COR-L47 (cell line): ENCODE data around the gene SH2D4B.

Experiments used
- DNase-seq: peaks from one replicate; lab custom pipeline; 2025; lab: John Stamatoyannopoulos, UW

Gene SH2D4B

DNA sequence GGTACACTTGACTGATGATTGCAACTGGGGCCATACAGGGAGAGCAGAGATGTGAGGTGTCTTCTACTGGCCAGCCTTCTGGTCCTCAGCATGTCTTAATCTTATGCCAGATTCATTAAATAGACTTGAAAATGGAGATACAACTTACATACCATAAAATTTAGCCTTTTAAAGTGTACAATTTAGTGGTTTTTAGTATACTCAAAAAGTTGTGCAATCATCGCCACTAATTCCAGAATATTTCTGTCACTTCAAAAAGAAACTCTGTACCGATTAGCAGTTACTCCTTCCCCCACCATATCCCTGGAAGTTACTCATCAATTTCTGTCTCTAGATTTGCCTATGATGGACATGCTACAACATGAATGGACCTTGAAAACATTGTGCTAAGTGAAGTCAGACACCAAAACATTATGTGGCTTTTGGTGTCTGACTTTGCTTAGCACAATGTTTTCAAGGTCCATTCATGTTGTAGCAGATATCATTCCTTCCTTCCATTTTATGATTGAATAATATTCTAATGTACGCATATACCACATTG, 53.0 kb downstream of the SH2D4B start:
- DNase-seq = no peak

- no peak for DNase-seq
These were observed 58.9 kb downstream of the SH2D4B start for GRCh38 chr10:80596391-80597257.

GRCh38 chr10:80598084-80598798, 60.5 kb downstream of the SH2D4B start:
- no peak for DNase-seq

DNA sequence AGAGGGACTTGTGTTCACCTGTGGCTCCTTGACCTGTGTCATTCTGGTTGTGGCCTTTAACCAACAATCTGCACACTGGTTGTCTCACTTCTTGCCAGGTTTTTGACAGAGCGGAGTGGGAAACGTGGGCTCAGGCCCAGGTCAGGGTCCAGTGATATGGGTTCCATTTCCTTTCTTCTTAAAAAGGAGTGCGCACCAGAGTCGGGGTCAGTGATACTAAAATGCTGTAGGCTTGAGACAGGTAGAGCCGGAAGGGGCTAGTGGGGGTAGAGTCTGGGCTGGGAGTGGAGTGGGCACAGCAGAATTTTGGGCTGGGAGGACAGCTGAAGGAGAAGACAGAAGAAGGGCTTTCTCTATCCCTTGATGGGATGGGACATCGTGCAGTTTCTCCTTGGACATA, 61.2 kb downstream of the SH2D4B start:
- DNase-seq = no peak

DNA sequence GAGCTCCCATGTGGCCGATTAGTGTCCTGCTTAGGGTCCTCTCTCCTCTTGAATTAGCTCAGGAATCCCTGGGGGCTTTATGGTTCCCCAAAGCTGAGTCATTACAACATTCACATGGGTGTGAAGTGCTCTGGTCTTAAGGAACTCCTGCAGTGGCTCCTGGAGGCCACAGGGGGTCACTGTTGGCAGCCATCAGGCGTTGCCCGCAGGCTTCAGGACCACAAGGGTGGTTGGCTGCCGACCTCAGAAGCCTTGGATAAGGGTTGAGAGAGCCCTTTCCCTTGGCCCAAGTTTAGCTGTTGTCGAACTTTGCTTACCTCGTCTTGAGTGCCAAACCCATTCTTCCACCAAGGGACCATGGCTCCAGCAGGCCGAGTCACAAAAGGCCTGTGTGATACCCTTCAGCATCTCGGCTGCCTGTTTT, 61.7 kb downstream of the SH2D4B start:
- no peak for DNase-seq

DNA sequence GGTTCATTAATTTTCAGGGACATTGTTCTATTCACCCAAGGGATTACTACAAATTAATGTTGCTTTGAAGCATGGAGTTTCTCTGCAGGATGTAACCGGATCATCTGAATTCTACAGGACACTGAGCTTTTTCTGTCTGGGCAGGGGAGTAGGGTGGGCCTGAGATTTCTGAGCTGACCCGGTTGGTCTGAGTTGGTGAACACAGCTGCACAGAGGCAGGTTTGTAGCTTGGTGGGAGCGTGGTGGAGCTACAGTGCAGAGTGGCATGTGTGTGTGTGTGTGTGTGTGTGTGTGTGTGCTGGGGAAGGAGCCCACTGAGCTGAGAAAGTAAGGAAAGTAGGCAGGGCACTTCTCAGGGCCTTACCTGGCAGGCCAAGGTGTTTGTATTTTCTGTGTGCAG, 62.6 kb downstream of the SH2D4B start:
- no peak for DNase-seq

DNA sequence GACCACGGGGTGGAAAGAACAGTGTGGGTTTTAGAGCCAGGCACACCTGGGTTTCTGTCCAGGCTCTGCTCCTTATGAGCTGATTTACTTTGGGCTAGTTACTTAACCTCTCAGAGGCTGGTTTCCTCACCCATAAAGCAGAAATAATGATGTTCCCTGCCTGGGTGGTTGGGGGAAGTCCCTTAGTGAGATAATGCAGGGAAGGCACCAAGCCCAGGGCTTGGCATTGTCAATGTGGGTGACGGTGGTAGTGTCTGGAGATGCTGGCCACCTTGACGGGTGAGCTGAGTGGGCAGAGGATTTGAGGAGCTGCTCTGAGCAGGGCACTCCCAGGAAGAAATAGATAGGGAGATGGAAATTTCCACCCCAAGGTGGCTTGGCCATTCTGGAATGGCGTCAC, 65.2 kb downstream of the SH2D4B start:
- no peak for DNase-seq

DNA sequence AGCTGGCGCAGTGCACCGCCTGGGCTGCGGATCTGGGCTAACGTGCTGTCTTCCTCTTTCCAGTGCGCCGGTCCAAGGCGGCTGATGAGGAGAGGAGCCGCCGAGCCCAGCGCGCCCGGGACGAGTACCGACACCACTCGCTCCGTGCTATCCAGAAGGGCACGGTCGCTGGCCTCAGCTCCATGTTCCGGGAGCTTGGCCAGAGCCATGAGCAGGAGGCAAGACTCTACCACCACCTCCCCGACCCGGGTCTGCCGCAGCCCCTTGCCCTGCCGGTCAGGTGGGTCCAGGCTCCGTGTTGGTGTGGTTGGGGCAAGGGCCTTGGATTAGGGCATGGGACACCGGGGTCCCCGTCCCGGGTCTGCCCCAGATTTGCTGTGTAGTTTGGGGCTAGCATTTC, 65.8 kb downstream of the SH2D4B start:
- no peak for DNase-seq

GRCh38 chr10:80608706-80609105, 71.0 kb downstream of the SH2D4B start:
- no peak for DNase-seq

GRCh38 chr10:80609331-80609730, 71.6 kb downstream of the SH2D4B start:
- DNase-seq = no peak

DNA sequence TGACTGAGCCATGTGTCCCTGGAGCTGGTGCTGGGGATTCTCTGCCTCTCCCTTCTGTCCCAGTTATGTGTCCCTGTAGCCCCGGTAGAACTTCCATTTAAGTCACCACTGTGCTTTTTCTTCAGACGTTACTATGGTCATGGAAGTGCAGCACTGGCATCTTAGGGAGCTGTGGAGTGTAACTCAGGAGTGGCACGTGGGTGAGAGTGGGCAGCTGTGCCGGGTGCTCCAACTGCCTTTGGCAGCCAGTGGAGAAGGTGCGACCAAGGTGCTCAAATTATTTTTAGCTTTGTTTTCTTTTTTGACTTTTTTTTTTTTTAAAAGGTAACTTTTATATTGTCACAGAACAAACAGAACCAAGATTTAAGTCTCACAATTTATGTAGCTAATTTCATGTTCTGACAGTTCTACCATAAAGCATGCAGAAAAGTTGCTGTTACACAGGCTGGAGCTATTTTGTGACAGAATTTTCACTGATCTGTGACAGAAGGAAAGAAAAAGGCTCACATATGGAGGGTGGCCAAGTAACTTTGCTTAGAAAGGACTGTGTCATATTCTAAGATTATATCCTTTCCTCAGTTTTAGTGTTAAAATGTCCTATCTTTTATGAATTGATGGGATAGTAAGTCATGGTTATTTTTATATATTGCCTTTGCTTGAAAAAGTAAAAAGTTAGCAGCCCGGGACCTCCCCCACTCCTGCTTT, 73.9 kb downstream of the SH2D4B start:
- no peak for DNase-seq

- DNase-seq = no peak
These were observed 74.6 kb downstream of the SH2D4B start for GRCh38 chr10:80612261-80612660.

GRCh38 chr10:80613466-80614170, 75.9 kb downstream of the SH2D4B start:
- no peak for DNase-seq

DNA sequence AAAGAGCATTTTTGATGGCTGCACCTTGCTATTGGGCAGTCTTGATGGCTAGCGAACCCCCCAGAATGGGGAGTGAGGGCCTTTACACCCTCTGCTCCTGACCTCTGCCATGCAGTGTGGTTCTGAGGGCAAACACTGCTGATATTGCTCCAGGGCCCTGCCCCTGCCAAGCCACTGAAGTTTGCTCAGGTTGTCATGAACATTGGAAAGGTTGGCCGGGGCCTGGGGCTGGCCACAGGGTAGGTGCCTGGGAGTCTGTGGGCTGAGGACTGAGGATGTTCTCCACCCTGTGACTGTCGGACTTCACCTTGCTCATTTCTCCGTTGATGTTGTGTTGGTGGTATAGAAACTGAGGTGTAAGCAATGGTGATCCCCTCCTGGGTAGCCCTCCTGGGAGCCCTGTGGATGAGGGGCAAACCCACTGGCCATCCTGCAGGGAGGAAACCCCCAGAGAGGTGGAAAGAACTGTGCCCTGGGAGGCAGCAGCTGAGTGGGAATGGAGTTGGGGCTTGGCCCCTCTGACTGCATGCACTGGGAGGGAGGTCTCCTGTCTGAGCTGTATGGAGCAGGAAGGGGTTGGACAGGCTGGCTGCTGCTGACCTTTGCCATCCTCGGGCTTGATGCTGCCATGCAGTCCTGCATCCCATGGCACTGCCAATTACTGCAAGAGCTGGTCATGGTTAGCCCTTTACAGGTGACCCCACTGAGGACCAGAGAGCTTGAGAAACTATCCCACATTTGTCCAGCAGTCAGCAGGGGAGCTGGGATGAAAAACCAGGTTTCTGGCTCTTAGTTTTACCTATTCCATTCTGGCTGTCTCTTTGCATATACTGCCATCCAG, 77.1 kb downstream of the SH2D4B start:
- DNase-seq = no peak

GRCh38 chr10:80617807-80618206, 80.1 kb downstream of the SH2D4B start:
- no peak for DNase-seq

GRCh38 chr10:80619036-80619435, 81.3 kb downstream of the SH2D4B start:
- no peak for DNase-seq

DNA sequence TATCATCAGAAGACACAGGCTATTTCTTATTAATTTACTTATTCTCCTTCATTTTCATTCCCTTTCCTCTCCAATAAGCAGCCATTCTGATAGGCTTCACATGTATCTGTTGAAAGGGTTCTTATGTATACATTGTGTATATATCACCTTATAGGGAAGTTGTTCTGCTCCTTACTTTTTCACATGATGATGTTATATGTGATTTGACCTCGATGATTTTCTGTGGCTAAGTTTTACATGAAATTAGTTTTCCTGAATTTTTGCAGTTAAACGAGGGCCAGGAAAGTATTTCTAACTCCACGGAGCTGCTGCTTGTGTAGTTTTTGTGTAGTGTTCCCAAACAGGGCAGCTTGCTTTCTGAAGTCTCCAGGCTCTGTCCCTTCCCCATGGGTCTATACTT, 84.5 kb downstream of the SH2D4B start:
- no peak for DNase-seq

- DNase-seq = no peak
These were observed 92.6 kb downstream of the SH2D4B start for GRCh38 chr10:80630324-80630723.

DNA sequence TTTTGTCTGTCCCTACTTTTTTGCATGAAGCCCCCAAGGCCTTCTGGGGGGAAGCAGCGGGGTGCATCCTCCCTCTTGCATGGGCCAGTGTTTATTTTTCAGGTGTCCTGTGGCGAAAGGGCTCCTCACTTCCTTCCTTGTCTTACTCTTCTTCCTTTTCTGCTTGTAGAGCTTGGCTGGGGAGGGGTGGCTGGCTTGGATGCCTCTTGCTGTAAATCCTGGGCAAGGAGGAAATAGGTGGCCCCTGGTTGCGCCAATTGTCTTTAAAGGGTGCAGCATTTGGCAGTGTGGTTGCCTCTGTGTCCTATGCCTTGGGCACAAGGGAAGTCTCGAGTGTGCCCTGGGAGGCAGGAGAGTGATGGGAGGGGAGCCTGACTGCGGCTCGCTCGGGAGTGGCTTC, 95.0 kb downstream of the SH2D4B start:
- DNase-seq = no peak

- DNase-seq = no peak
These were observed 95.7 kb downstream of the SH2D4B start for GRCh38 chr10:80633383-80633860.

- DNase-seq = no peak
These were observed 96.2 kb downstream of the SH2D4B start for GRCh38 chr10:80633910-80634309.
